ENCODE data around the gene BLOC1S2.
"Not testable (repeated sequence)": the region's sequence is repeated elsewhere in the genome, so short reads cannot be mapped to it uniquely, and the experiment has no call there.

The BLOC1S2 gene

DNA sequence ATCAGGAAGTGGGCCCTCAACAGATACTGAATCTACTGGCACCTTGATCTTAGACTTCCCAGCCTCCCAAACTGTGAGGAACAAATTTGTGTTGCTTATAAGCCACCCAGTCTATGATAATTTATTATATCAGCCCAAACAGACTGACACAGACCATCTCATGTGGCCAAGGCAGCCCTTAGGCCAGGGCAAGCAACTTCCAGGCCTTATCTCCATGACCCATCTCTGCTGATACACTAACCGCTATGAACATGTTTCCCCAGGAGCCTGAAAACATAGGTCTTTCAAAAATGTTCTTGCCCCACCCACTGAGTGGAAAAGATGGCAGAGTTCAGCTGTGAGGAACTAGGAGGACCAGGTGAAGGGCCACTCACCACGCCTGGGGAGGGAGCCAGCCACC, 3.2 kb upstream of the BLOC1S2 start:
- no peak overlapping the region for H3K27ac ChIP-seq
- no peak for TF ChIP-seq ZFX (IDR thresholded peaks at IDR 0.05; ENCODE audit: borderline replicate concordance)
- TF ChIP-seq, protein P1, sequence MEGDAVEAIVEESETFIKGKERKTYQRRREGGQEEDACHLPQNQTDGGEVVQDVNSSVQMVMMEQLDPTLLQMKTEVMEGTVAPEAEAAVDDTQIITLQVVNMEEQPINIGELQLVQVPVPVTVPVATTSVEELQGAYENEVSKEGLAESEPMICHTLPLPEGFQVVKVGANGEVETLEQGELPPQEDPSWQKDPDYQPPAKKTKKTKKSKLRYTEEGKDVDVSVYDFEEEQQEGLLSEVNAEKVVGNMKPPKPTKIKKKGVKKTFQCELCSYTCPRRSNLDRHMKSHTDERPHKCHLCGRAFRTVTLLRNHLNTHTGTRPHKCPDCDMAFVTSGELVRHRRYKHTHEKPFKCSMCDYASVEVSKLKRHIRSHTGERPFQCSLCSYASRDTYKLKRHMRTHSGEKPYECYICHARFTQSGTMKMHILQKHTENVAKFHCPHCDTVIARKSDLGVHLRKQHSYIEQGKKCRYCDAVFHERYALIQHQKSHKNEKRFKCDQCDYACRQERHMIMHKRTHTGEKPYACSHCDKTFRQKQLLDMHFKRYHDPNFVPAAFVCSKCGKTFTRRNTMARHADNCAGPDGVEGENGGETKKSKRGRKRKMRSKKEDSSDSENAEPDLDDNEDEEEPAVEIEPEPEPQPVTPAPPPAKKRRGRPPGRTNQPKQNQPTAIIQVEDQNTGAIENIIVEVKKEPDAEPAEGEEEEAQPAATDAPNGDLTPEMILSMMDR (IDR thresholded peaks at IDR 0.05), result no peak

DNA sequence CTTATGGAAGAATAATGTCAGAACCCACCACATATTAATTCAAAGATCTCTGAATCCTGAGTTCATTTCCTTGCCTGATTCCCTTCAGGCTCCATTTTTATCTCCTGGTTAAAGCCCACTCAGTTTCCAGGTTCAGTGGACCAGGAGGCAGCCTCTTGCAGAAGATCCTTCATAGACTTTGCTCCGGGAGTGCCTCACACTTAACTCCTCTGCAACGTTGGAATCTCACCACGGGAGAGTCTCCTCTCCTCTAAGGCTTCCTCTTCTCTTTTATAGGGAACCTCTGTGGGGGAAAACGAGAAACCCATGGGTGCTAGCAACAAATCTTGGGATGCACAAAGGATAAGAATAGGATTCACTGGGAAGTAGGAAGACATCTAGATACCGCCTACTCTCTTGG, 1.7 kb upstream of the BLOC1S2 start:
- no peak overlapping the region for H3K27ac ChIP-seq
- TF ChIP-seq, protein P1 (IDR thresholded peaks at IDR 0.05), result no peak
- no peak for TF ChIP-seq ZFX (IDR thresholded peaks at IDR 0.05; ENCODE audit: borderline replicate concordance)

DNA sequence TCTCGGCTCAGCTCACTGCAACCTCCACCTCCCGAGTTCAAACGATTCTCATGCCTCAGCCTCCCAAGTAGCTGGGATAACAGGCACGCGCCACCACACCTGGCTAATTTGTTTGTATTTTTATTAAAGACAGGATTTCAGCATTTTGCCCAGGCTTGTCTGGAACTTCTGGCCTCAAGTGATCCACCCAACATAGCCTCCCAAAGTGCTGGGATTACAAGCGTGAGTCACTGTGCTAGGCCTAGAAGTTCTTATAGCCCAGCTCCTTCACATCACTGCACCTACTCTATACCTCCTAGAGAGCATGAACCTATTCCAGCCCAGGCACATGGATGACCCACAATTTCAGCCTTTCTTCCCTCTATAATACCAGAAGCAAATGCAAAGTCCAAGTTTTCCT, 1.3 kb upstream of the BLOC1S2 start:
- no peak overlapping the region for H3K27ac ChIP-seq
- no peak for TF ChIP-seq ZFX (IDR thresholded peaks at IDR 0.05; ENCODE audit: borderline replicate concordance)
- TF ChIP-seq, protein P1 (IDR thresholded peaks at IDR 0.05), result no peak

DNA sequence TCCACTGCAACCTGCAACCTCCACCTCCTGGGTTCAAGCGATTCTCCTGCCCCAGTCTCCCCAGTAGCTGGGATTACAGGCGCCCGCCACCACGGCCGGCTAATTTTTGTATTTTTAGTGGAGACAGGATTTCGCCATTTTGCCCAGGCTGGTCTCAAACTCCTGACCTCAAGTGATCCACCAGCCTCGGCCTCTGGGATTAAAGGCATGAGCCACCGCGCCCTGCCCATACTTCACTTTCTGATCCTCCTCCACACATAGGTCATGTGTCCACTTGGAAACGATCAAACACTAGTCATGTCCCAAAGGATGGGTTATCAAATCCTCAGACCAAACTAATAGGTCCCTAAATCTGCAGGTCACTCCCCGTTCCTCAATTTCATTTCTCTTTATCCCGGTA, 1.2 kb downstream of the BLOC1S2 start:
- H3K27ac ChIP-seq, result peak overlapping the region; percentile 84

DNA sequence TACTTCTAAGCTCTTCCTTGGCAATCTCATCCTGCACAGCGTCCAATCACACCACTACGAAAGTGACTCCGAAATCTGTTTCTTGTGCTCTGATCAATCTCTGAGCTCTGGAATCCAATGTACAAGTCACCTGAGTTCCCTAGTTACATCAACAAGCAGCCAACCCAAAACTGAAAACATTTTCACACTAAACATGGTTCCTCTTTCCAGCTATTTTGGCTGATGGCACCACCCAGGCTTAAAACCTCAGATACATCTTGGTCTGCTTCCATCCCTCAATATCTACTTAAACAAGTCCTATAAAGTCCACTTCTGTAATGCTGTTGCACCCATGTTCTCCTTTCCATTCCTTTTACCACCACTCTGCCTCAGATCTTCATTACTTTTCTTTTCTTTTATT, 3.6 kb downstream of the BLOC1S2 start:
- H3K27ac ChIP-seq, result no peak overlapping the region
- TF ChIP-seq, protein P1 (IDR thresholded peaks at IDR 0.05), result no peak
- TF ChIP-seq ZFX (IDR thresholded peaks at IDR 0.05; ENCODE audit: borderline replicate concordance), result no peak

DNA sequence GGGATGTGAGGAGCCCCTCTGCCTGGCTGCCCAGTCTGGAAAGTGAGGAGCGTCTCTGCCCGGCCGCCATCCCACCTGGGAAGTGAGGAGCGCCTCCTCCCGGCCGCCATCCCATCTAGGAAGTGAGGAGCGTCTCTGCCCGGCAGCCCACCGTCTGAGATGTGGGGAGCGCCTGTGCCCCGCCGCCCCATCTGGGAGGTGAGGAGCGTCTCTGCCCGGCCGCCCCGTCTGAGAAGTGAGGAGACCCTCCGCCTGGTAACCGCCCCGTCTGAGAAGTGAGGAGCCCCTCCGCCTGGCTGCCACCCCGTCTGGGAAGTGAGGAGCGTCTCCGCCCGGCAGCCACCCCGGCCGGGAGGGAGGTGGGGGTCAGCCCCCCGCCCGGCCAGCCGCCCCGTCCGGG, 9.5 kb downstream of the BLOC1S2 start:
- H3K27ac ChIP-seq, result not testable (repeated sequence)

DNA sequence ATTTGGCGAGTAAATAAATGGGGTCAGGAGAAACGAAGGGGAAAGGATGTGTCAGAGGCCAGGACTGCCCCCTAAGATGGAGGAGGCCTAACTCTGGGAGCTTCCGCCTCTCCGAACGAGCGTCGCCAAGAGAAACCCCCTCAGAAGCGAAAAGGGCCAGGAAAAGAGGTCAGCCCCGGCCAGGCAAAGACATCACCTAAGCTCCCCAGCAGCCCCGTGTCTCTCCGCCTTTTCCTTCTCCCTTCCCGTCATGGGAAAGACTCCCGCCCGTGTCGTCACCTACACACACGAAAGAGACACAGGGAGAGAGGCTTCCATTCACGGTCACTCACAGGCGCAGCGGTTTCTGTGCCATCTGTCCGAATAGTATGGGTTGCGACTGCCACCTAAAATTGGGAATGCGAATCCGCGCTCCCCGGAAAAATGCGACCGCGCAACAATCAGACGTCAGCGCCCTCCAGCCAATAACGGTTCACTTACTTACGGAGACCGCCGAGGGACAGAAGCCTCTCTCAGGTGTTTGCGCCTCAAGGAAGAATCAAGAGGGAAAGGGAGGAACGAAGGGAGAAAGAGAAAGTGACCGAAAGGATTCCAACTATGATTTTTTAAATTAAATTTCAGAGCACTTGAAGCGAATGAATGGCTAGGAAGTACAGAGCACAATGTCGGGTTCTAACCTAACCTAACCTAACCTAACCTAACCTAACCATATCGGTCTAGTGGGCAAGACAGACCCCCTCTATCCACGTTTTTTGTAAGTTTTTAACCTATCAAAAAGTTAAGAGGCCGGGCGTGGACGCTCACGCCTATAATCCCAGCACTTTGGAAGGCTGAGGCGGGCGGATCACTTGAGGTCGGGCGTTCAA, 19.0 kb downstream of the BLOC1S2 start, which contains the start of gene CWF19L1:
Gene CWF19L1, minus strand, starts transcription at position 400 of the 866 bp plus-strand sequence. Its CDS starts 45 bp downstream, at position 355.
- TF ChIP-seq, protein P1 (IDR thresholded peaks at IDR 0.05), result no peak
- TF ChIP-seq ZFX (IDR thresholded peaks at IDR 0.05; ENCODE audit: borderline replicate concordance), result no peak
- H3K27ac ChIP-seq, result peak within 1 kb of the TSS; percentile 87

DNA sequence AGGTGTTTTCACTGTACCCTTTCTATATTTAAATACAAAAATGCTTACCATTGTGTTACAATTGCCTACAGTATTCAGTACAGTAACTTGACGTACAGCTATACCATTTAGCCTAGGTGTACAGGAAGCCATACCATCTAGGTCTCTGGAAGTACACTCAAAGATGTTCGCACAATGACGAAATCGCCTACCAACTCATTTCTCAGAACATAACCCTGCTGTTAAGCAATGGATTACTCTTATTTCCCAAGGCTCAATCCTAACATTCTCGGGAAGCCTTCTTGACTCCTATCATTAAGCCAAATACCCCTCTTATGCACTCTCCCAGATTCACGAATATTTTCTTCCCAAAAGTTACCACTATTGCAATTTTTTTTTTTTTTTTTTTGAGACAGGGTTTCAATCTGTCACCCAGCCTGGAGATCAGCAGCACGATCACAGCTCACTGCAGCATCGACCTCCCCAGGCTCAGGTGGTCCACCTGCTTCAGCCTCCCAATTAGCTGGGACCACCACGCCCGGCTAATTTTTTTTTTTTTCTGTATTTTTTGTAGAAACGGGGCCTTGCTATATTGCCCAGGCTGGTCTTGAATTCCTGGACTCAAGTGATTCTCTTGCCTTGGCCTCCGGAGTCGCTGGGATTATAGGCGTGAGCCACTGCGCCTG, 20.5 kb downstream of the BLOC1S2 start:
- TF ChIP-seq ZFX (IDR thresholded peaks at IDR 0.05; ENCODE audit: borderline replicate concordance), result no peak
- TF ChIP-seq, protein P1 (IDR thresholded peaks at IDR 0.05), result no peak
- H3K27ac ChIP-seq, result peak overlapping the region; percentile 87; the same call in 1 of the 2 replicates

Data from 22Rv1 (cell line).